HEK293 (cell line): ENCODE measurements around the gene JAK3.

Source experiments
- BCL11A ChIP-seq: fragments of 450-650 bp; formaldehyde crosslinking; IDR thresholded peaks from 2 replicates; pipeline ENCODE4 v1.5.1; 2016; ENCODE audit warnings: low read depth, missing biosample characterization, missing genetic modification characterization
- GLIS1 ChIP-seq: fragments of 450-650 bp; formaldehyde crosslinking; IDR thresholded peaks from 2 replicates; pipeline ENCODE4 v1.5.1; 2016; ENCODE audit warnings: missing biosample characterization, missing genetic modification characterization
- MYNN ChIP-seq: fragments of 450-650 bp; formaldehyde crosslinking; IDR thresholded peaks from 2 replicates; pipeline ENCODE4 v1.5.1; 2016; ENCODE audit warnings: missing biosample characterization, missing genetic modification characterization, borderline replicate concordance
- REST ChIP-seq: fragments of 450-650 bp; formaldehyde crosslinking; IDR thresholded peaks from 2 replicates; pipeline ENCODE4 v1.5.1; 2016; ENCODE audit warnings: missing biosample characterization, missing genetic modification characterization
- ZBTB10 ChIP-seq: fragments of 450-650 bp; formaldehyde crosslinking; IDR thresholded peaks from 2 replicates; pipeline ENCODE4 v1.5.1; 2016; ENCODE audit warnings: missing biosample characterization, missing genetic modification characterization
- ZBTB49 ChIP-seq: fragments of 450-650 bp; formaldehyde crosslinking; IDR thresholded peaks from 2 replicates; pipeline ENCODE4 v1.5.1; 2016; ENCODE audit warnings: missing biosample characterization, missing genetic modification characterization, low read depth
- ZBTB7A ChIP-seq: fragments of 450-650 bp; formaldehyde crosslinking; IDR thresholded peaks from 2 replicates; pipeline ENCODE4 v1.5.1; 2016; ENCODE audit warnings: low read depth, missing biosample characterization, missing genetic modification characterization
- ZNF112 ChIP-seq: fragments of 450-650 bp; formaldehyde crosslinking; IDR thresholded peaks from 2 replicates; pipeline ENCODE4 v1.5.0; 2017; ENCODE audit warnings: missing biosample characterization, missing genetic modification characterization
- ZNF157 ChIP-seq: fragments of 450-650 bp; formaldehyde crosslinking; IDR thresholded peaks from 2 replicates; pipeline ENCODE4 v1.5.1; 2016; ENCODE audit warnings: missing biosample characterization, missing genetic modification characterization
- ZNF169 ChIP-seq: fragments of 450-650 bp; formaldehyde crosslinking; IDR thresholded peaks from 2 replicates; pipeline ENCODE4 v1.5.1; 2016; ENCODE audit warnings: missing biosample characterization, missing genetic modification characterization
- ZNF223 ChIP-seq: fragments of 450-650 bp; formaldehyde crosslinking; IDR thresholded peaks from 2 replicates; pipeline ENCODE4 v1.5.1; 2016; ENCODE audit warnings: missing biosample characterization, missing genetic modification characterization
- ZNF24 ChIP-seq: fragments of 450-650 bp; formaldehyde crosslinking; IDR thresholded peaks from 2 replicates; pipeline ENCODE4 v1.5.1; 2016; ENCODE audit warnings: missing biosample characterization, missing genetic modification characterization
- ZNF274 ChIP-seq, 2 experiments: fragments of 200-500 bp in 1 of 2; fragments of 450-650 bp in 1 of 2; sonication (Bioruptor generic) in 1 of 2; formaldehyde crosslinking in 1 of 2; IDR thresholded peaks; 2 replicates each; pipeline versions ENCODE4 v1.5.1 to v1.6.1; 2014 to 2016; ENCODE audit warnings: borderline replicate concordance in 1 of 2, inconsistent platforms in 1 of 2, low read length in 1 of 2, missing biosample characterization in 1 of 2, missing genetic modification characterization in 1 of 2
- ZNF280C ChIP-seq: fragments of 450-650 bp; formaldehyde crosslinking; IDR thresholded peaks from 2 replicates; pipeline ENCODE4 v1.5.1; 2016; ENCODE audit warnings: missing biosample characterization, missing genetic modification characterization
- ZNF292 ChIP-seq: fragments of 450-650 bp; formaldehyde crosslinking; IDR thresholded peaks from 2 replicates; pipeline ENCODE4 v1.5.1; 2016; ENCODE audit warnings: low read depth, missing biosample characterization, missing genetic modification characterization, borderline replicate concordance
- ZNF341 ChIP-seq: fragments of 450-650 bp; formaldehyde crosslinking; IDR thresholded peaks from 2 replicates; pipeline ENCODE4; 2016; ENCODE audit warnings: low read depth, missing biosample characterization, missing genetic modification characterization
- ZNF354C ChIP-seq: fragments of 450-650 bp; formaldehyde crosslinking; IDR thresholded peaks from 2 replicates; pipeline ENCODE4 v1.5.1; 2016; ENCODE audit warnings: missing biosample characterization, missing genetic modification characterization, low read depth, borderline replicate concordance
- ZNF473 ChIP-seq: fragments of 450-650 bp; formaldehyde crosslinking; IDR thresholded peaks from 2 replicates; pipeline ENCODE4 v1.5.1; 2017; ENCODE audit warnings: missing biosample characterization, missing genetic modification characterization
- ZNF513 ChIP-seq: fragments of 450-650 bp; IDR thresholded peaks from 2 replicates; pipeline ENCODE4 v1.5.1; 2018; ENCODE audit warnings: missing biosample characterization, missing genetic modification characterization
- ZNF530 ChIP-seq: fragments of 450-650 bp; formaldehyde crosslinking; IDR thresholded peaks from 2 replicates; pipeline ENCODE4 v1.5.1; 2016; ENCODE audit warnings: low read depth, missing biosample characterization, missing genetic modification characterization
- ZNF580 ChIP-seq: fragments of 450-650 bp; formaldehyde crosslinking; IDR thresholded peaks from 2 replicates; pipeline ENCODE4 v1.5.1; 2016; ENCODE audit warnings: missing biosample characterization, missing genetic modification characterization
- ZNF621 ChIP-seq: fragments of 450-650 bp; formaldehyde crosslinking; IDR thresholded peaks from 2 replicates; pipeline ENCODE4 v1.5.1; 2017; ENCODE audit warnings: missing biosample characterization, missing genetic modification characterization
- ZNF658 ChIP-seq: fragments of 450-650 bp; formaldehyde crosslinking; IDR thresholded peaks from 2 replicates; pipeline ENCODE4; 2016; ENCODE audit warnings: missing biosample characterization, missing genetic modification characterization
- ZNF707 ChIP-seq: fragments of 450-650 bp; formaldehyde crosslinking; IDR thresholded peaks from 2 replicates; pipeline ENCODE4 v1.5.1; 2016; ENCODE audit warnings: missing biosample characterization, missing genetic modification characterization
- ZSCAN30 ChIP-seq: fragments of 450-650 bp; IDR thresholded peaks from 2 replicates; pipeline ENCODE4 v1.5.1; 2018; ENCODE audit warnings: missing biosample characterization, mild to moderate bottlenecking, missing genetic modification characterization, moderate library complexity
- ZSCAN4 ChIP-seq: fragments of 450-650 bp; formaldehyde crosslinking; IDR thresholded peaks from 2 replicates; pipeline ENCODE4 v1.5.1; 2017; ENCODE audit warnings: missing biosample characterization, missing genetic modification characterization

JAK3 gene

GRCh38 chr19:17871878-17872250 lies 24.1 kb upstream of the JAK3 start, which contains the start of gene SLC5A5 (continued):
- TF ChIP-seq ZNF280C (tag by site-specific recombination) (no peak), ZSCAN4 (no peak), BCL11A (tag by site-specific recombination) (no peak), ZNF157 (no peak), ZSCAN30 (no peak), MYNN (tag by site-specific recombination) (no peak), ZBTB49 (tag by site-specific recombination) (no peak), ZNF707 (tag by site-specific recombination) (no peak), ZNF223 (tag by site-specific recombination) (no peak), ZNF473 (tag by site-specific recombination) (no peak), ZNF274 (IDR thresholded peaks at IDR 0.05; ENCODE audit: low read length) (no peak), ZNF274 (tag by site-specific recombination; IDR thresholded peaks at IDR 0.05; ENCODE audit: borderline replicate concordance) (no peak), REST (no peak), ZBTB7A (tag by site-specific recombination) (no peak), ZNF341 (peak; percentile 87), ZNF621 (tag by site-specific recombination) (no peak), ZNF112 (tag by site-specific recombination) (no peak), ZBTB10 (tag by site-specific recombination) (no peak), GLIS1 (tag by site-specific recombination) (peak; percentile 71), ZNF530 (tag by site-specific recombination) (no peak), ZNF354C (no peak), ZNF513 (tag by site-specific recombination) (no peak), ZNF292 (tag by site-specific recombination) (no peak), ZNF169 (tag by site-specific recombination) (no peak), ZNF658 (tag by site-specific recombination) (no peak), ZNF580 (no peak), ZNF24 (tag by site-specific recombination) (no peak)
